GM12878 (cell line): ENCODE results near the gene MCTP2.

Experiments used
- CTCF ChIP-seq, 3 experiments: IDR thresholded peaks in 2 of 3; conservative IDR thresholded peaks in 1 of 3; 2 replicates each; pipeline ENCODE4 v1.5.1; 2011; ENCODE audit warnings: low read depth in 3 of 3, low read length in 3 of 3, mild to moderate bottlenecking in 3 of 3, control low read depth in 2 of 3, moderate library complexity in 2 of 3, inconsistent platforms in 1 of 3, mixed read lengths in 1 of 3; ENCODE audit not compliant: control insufficient read depth in 2 of 3, insufficient read depth in 1 of 3; ENCODE audit errors: extremely low read depth in 1 of 3
- GABPA ChIP-seq: IDR thresholded peaks from 2 replicates; pipeline ENCODE4 v1.6.1; 2014; ENCODE audit warnings: antibody characterized with exemption, low read depth, mild to moderate bottlenecking, inconsistent platforms

- TF ChIP-seq CTCF (IDR thresholded peaks at IDR 0.05 in 2 of 3, conservative IDR thresholded peaks at IDR 0.05 in 1 of 3; ENCODE audit: control insufficient read depth in 2 of 3, extremely low read depth in 1 of 3, insufficient read depth in 1 of 3, low read depth in 3 of 3, low read length in 3 of 3) (no peak), GABPA (no peak)
Observed at GRCh38 chr15:94295275-94295674, 63.9 kb downstream of the MCTP2 start.
